H1 (cell line): Measurements from ENCODE around the gene PEAK3.

Experiments used
- CBX5 ChIP-seq: fragments of 300-800, 300-1000 bp; sonication (generic); IDR thresholded peaks from 2 replicates; pipeline ENCODE4 v1.7.1; 2016; ENCODE audit warnings: antibody characterized with exemption, low read length, low read depth
- CBX8 ChIP-seq: fragments of 300-800, 300-1000 bp; sonication (generic); IDR thresholded peaks from 2 replicates; pipeline ENCODE4 v1.7.1; 2016; ENCODE audit warnings: low read depth, low read length, borderline replicate concordance
- CTCF ChIP-seq, 3 experiments: IDR thresholded peaks; 1 replicate in 2 of 3; 2 replicates in 1 of 3; pipeline versions ENCODE4 v1.5.1 to v1.6.1; 2011; ENCODE audit warnings: low read length in 3 of 3, mild to moderate bottlenecking in 3 of 3, inconsistent platforms in 2 of 3, low read depth in 1 of 3, moderate library complexity in 1 of 3; ENCODE audit not compliant: insufficient read depth in 1 of 3; ENCODE audit errors: control extremely low read depth in 1 of 3
- EP300 ChIP-seq, 2 experiments: IDR thresholded peaks; 1 replicate in 1 of 2; 2 replicates in 1 of 2; pipeline ENCODE4 v1.6.1; 2011 to 2012; ENCODE audit warnings: low read depth in 2 of 2, low read length in 2 of 2, mild to moderate bottlenecking in 2 of 2, borderline replicate concordance in 1 of 2, inconsistent platforms in 1 of 2, moderate library complexity in 1 of 2
- KDM1A ChIP-seq: fragments of 200-600, 300-600 bp; sonication (generic); IDR thresholded peaks from 2 replicates; pipeline ENCODE4 v1.7.1; 2016; ENCODE audit warnings: mild to moderate bottlenecking, low read length, borderline replicate concordance
- POLR2A ChIP-seq, 2 experiments: IDR thresholded peaks; 1 replicate in 1 of 2; 2 replicates in 1 of 2; pipeline ENCODE4 v1.6.1; 2011; ENCODE audit warnings: low read depth in 2 of 2, low read length in 2 of 2, mild to moderate bottlenecking in 2 of 2; ENCODE audit errors: control extremely low read depth in 1 of 2
- POLR2AphosphoS5 ChIP-seq: IDR thresholded peaks from 2 replicates; pipeline ENCODE4 v1.6.1; 2011; ENCODE audit warnings: low read depth, low read length
- RAD21 ChIP-seq, 2 experiments: IDR thresholded peaks in 1 of 2; conservative IDR thresholded peaks in 1 of 2; 2 replicates each; pipeline ENCODE4 v1.6.1; 2011; ENCODE audit warnings: low read depth in 2 of 2, low read length in 2 of 2, improper control_type of control experiment in 1 of 2, inconsistent platforms in 1 of 2, mild to moderate bottlenecking in 1 of 2, moderate library complexity in 1 of 2
- RFX5 ChIP-seq: IDR thresholded peaks from 2 replicates; pipeline ENCODE4 v1.6.1; 2011; ENCODE audit warnings: low read depth, low read length, improper control_type of control experiment, borderline replicate concordance
- RNF2 ChIP-seq: fragments of 200-900, 300-1000 bp; sonication (generic); IDR thresholded peaks from 2 replicates; pipeline ENCODE4 v1.7.1; 2016; ENCODE audit warnings: borderline replicate concordance, low read depth, mild to moderate bottlenecking, antibody characterized with exemption, low read length; ENCODE audit not compliant: poor library complexity, severe bottlenecking; ENCODE audit errors: missing control alignments
- SP1 ChIP-seq: IDR thresholded peaks from 2 replicates; pipeline ENCODE4 v1.6.1; 2011; ENCODE audit warnings: low read depth, low read length
- TF ChIP-seq, protein P1 (sequence below): IDR thresholded peaks from 2 replicates; pipeline ENCODE4 v1.6.1; 2012; ENCODE audit warnings: inconsistent platforms

DNA sequence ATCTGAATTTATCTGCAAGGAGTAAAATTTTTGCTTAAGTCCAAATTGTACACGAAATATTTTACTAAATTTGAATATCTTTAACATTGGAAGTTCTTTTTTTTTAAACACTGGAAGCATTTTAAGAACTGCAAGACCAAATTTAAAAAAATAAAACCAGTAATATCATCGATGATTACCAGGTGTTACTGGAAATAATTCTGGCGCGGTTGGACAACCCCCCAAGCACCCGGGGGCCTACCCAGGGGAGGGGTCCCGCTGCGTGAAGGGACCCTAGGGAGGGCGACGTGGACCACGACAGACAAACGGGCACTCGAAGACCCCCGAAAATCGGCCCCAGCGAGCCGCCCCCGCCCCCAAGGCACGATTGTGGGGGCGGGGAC lies 13.1 kb downstream of the PEAK3 start:
- no peak for TF ChIP-seq POLR2A (IDR thresholded peaks at IDR 0.05; ENCODE audit: control extremely low read depth in 1 of 2, low read depth in 2 of 2, low read length in 2 of 2)
- TF ChIP-seq CTCF (IDR thresholded peaks at IDR 0.05; ENCODE audit: control extremely low read depth in 1 of 3, insufficient read depth in 1 of 3, low read depth in 1 of 3, low read length in 3 of 3) = no peak
- TF ChIP-seq, protein P1, sequence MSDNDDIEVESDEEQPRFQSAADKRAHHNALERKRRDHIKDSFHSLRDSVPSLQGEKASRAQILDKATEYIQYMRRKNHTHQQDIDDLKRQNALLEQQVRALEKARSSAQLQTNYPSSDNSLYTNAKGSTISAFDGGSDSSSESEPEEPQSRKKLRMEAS = no peak
- no peak for TF ChIP-seq CBX8
- no peak for TF ChIP-seq RFX5
- TF ChIP-seq POLR2AphosphoS5 = no peak
- no peak for TF ChIP-seq RAD21 (IDR thresholded peaks at IDR 0.05 in 1 of 2, conservative IDR thresholded peaks at IDR 0.05 in 1 of 2; ENCODE audit: low read depth in 2 of 2, low read length in 2 of 2)
- TF ChIP-seq KDM1A = no peak
- TF ChIP-seq CBX5 = no peak
- no peak for TF ChIP-seq RNF2
- no peak for TF ChIP-seq SP1
- no peak for TF ChIP-seq EP300 (IDR thresholded peaks at IDR 0.05; ENCODE audit: borderline replicate concordance in 1 of 2, low read depth in 2 of 2, low read length in 2 of 2)
